HL-60/S4 treated with phorbol 12-myristate 13-acetate at 8.2 ng/mL for 4 days and 3 days (cell line): Measurements from ENCODE around the gene NUMB.

Experiments used
- in situ Hi-C: fragments of 300-500 bp; cut with MboI; formaldehyde crosslinking; loops from 2 replicates; pipeline ENCODE4 v1.15.0; 2022; ENCODE audit warnings: low sequenced_read_pairs

The NUMB gene

DNA sequence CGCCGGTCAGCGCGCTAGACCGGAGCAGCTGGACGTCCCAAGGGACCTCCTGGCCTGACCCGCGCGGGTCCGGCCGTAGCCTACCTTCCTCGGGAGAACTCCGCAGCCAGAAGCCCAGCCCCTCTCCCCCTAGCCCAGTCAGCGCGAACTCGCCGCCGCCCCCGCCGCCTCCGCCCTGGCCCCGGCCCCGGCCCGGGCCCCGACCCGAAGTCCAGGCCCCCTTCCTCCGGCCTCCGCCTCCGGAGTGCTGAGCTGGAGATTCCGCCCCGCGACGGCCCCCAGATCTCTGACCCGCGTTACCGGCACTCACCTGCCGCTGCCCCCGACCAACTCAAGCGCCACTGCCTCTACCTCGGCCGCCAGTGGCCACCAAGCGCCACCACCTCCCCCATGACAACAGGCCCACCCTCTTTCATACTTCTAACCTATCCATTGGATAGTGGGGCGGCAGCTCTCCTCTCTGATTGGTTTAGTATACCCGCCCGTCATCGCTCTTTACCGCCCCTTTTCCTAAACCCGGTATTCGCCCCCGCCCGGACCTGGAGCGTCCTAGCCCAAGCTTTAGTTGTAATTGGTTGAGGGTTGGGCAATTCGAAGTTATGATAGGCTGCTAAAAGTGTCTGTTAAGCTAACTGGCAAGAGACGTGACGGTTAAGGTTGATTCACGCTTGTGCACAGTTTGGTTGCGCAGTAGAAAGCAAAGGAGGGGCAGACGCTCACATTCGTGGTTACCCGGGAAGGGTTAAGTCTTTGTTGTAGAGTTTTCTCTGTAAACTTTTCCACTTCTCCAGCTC, at the start of gene NUMB:
NUMB (minus strand) TSS at position 364 of the 794 bp plus-strand sequence. CDS start 102,795 bp downstream, outside the sequence.
- in situ Hi-C loops = no loop called here

- in situ Hi-C loops = no loop called here
Observed at GRCh38 chr14:73503648-73504047, 45.3 kb upstream of the NUMB start.

DNA sequence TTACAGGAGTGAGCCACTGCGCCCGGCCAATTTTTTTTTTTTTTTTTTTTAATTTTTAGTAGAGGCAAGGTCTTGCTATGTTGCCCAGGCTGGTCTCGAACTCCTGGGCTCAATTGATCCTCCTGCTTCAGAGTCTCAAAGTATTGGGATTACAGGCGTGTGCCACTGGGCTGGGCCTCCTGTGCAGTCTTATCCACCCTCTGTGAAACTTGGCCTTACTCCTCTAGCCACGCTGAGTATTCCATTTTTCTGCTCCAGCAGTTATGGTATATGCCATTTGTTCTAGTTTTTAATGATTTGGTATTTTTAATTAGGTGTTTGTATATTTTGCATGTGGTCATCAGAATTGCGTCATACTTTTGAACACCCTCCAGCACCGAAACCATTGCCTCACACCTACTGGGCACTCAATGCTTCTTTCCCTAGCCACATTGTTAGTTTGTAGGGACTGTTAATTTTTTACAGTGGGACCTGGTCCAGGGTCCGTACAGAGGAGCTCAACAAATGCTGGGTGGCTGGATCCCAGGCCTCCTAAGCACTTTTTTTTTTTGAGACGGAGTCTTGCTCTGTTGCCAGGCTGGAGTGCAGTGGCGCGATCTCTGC, 43.8 kb upstream of the NUMB start:
- in situ Hi-C loops = no loop called here

- in situ Hi-C loops = no loop called here
Observed at GRCh38 chr14:73500360-73500759, 42.0 kb upstream of the NUMB start.

- in situ Hi-C loops = no loop called here
Observed at GRCh38 chr14:73494593-73494992, 36.2 kb upstream of the NUMB start.

- in situ Hi-C loops = no loop called here
Observed at GRCh38 chr14:73492670-73493069, 34.3 kb upstream of the NUMB start.

DNA sequence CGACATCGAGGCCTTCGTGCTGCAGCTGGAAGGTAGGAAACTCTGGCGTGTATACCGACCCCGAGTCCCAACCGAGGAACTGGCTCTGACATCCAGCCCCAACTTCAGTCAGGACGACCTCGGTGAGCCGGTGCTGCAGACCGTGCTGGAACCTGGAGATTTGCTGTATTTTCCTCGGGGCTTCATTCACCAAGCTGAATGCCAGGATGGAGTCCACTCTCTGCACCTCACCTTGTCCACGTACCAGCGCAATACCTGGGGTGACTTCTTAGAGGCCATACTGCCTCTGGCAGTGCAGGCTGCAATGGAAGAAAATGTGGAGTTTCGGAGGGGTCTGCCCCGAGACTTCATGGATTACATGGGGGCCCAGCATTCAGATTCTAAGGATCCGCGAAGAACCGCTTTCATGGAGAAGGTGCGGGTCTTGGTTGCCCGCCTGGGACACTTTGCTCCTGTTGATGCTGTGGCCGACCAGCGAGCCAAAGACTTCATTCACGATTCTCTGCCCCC, 33.8 kb upstream of the NUMB start:
- in situ Hi-C loops = no loop called here

- in situ Hi-C loops = no loop called here
Observed at GRCh38 chr14:73491256-73492042, 33.1 kb upstream of the NUMB start.

DNA sequence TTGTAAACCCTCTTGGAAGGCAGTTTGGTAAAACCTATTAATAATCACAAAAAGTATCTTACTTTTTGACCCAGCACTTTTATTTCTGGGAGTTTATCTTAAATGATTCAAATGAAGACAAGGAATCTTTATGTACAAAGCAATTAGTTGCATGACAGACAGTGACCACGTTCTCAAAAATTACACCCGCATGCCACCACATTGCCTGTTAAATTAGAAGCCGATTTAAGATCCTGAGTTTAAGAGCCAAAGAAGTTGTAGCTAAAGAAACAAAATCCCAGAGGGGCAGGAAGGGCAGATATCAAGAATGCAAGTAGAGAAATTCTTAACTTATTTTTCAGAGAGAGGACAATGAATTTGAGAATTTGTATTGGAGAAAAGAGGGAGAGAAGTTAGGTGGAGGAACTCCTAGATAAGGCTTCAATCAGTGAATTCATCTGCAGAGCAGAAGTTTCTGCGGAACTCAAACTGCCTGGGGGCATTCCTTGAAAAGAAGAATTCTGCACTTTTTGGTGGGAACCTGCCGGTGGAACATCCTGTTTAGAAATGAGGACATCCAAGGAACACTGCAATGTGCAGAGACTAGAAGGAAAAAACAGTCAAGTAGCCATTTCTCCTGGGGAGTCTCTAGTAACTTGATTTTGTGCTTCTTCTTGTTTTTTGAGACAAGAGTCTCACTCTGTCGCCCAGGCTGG, 31.3 kb upstream of the NUMB start:
- in situ Hi-C loops = no loop called here

DNA sequence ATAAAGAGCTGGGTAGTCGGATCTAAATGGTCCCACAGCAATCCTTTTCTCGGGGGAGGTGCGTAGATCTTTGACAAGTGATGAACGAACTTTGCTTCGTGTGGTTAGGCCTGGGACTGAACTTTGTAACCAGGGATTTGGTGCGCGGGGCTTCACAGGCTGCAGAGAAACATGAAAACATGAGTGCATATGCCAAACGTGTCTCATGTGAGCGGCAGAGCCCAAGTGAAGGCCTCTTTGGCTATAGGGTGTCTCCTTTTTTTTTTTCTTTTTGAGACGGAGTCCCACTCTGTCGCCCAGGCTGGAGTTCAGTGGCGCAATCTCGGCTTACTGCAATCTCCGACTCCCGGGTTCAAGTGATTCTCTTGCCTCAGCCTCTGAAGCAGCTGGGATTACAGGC, 20.3 kb upstream of the NUMB start:
- in situ Hi-C loops = no loop called here

GRCh38 chr14:73477618-73478266, 19.4 kb upstream of the NUMB start:
- in situ Hi-C loops = no loop called here

- in situ Hi-C loops = no loop called here
Observed at GRCh38 chr14:73476451-73476931, 18.1 kb upstream of the NUMB start.

GRCh38 chr14:73474952-73475351, 16.6 kb upstream of the NUMB start:
- in situ Hi-C loops = no loop called here

DNA sequence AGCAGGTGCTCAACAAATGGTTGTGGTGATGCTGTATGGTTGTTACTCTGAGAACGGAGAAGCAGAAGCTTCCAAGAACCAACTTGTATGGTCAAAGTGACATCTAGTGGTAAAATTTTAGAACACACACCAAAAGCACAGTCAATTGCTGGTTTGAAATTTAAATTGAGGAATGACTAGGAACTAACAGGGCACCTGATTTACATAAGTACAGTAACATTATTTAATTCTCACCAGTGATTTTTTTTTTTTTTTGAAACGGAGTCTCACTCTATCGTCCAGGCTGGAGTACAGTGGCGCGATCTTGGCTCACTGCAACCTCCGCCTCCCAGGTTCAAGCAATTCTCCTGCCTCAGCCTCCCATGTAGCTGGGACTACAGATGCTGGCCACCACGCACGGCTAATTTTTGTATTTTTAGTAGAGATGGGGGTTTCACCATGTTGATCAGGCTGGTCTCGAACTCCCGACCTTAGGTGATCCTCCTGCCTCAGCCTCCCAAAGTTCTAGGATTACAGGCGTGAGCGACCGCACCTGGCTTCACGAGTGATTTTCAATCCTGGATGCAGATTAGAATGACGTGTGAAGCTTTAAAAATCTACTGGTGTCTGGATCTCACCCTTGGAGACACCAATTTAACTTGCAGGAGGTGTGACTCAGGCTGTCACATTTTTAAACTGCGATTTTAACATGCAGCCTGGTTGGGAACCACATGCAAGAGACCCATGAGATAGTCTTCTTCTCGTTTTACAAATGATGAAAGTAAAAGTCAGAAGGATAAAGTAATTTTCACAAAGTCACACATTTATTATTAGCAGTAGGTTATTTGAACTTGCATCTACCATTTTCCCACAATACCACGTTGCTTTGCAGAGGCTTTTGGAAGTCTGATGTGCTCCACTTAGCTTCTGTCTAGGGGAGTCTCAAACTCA, 14.1 kb upstream of the NUMB start:
- in situ Hi-C loops = no loop called here

GRCh38 chr14:73471582-73472184, 13.3 kb upstream of the NUMB start:
- in situ Hi-C loops = no loop called here

- in situ Hi-C loops = no loop called here
Observed at GRCh38 chr14:73468828-73469375, 10.6 kb upstream of the NUMB start.

GRCh38 chr14:73467800-73468199, 9.5 kb upstream of the NUMB start:
- in situ Hi-C loops = no loop called here

DNA sequence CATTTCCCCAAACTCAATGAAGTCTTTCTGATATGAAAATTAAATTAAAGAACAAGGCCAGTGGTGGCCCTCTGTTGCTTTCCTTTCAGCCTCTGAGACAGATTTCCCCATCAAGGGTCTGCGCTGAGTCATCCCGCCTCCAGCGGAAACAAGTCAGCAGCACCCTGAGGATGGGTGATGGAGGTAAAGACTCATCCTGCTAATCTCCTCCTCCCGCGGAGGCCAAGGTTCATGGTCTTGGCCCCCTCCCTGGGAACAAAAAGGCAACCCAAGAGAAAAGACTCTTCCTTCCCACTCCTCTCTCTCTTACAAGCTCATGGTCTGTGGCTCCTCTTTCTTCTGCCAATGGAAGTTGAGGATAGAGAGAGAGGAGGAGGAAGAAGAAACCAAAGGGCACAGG, 9.0 kb upstream of the NUMB start:
- in situ Hi-C loops = no loop called here

DNA sequence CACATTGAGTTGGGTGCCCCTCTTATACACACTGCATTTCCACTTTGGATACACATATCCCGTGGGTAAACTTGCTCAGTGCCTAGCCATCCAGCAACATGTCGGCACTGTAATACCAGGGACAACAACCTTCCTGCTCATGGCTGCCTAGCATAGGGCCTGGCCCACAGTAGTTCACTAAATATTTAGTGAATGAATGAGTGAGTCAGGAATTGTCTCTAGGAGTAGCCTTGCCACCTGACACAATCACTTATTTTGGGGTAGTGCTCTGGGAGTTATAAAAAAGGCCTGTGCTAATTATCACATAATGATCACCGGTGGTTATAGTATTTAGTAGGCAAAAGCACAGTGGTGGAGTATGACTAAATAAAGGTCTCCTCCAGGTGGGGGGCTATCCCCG, 8.5 kb upstream of the NUMB start:
- in situ Hi-C loops = no loop called here
